ENCODE data around the gene MORC4. TPM values are rescaled to one million over a fixed set of nuclear protein-coding genes. Genes with fewer than 3 reads are reported as not detected.

MORC4 gene
- polyA plus RNA-seq, 3 donors = 6.3 to 12.4 (median 11.6) TPM

- H3K27ac ChIP-seq (ENCODE audit: low read depth, low read length) = no peak overlapping the region
- 46 to 88% (median 47%) methylated on average over 1 of the region's 1 CpG for WGBS, 3 donors
Measured at GRCh38 chrX:106955004-106955772, 44.8 kb downstream of the MORC4 start.

- WGBS, 3 donors = 95 to 97% (median 96%) methylated on average over 4 of the region's 4 CpGs
- H3K27ac ChIP-seq (ENCODE audit: low read depth, low read length) = no peak overlapping the region
Measured at GRCh38 chrX:106954041-106954440, 46.0 kb downstream of the MORC4 start.

GRCh38 chrX:106952988-106953387 lies 47.0 kb downstream of the MORC4 start:
- 11 to 51% (median 44%) methylated on average over 1 of the region's 1 CpG for WGBS, 3 donors
- H3K27ac ChIP-seq (ENCODE audit: low read depth, low read length) = no peak overlapping the region

GRCh38 chrX:106952538-106952937 lies 47.5 kb downstream of the MORC4 start:
- H3K27ac ChIP-seq (ENCODE audit: low read depth, low read length) = no peak overlapping the region
- WGBS, 3 donors = 49 to 85% (median 80%) methylated on average over 2 of the region's 2 CpGs

- H3K27ac ChIP-seq (ENCODE audit: low read depth, low read length) = no peak overlapping the region
- WGBS, 3 donors = 74 to 95% (median 88%) methylated on average over 3 of the region's 3 CpGs
Measured at GRCh38 chrX:106952089-106952488, 47.9 kb downstream of the MORC4 start.

GRCh38 chrX:106951230-106951629 lies 48.8 kb downstream of the MORC4 start:
- WGBS, 3 donors = 89 to 90% (median 89%) methylated on average over 6 of the region's 6 CpGs

GRCh38 chrX:106950381-106950780 lies 49.6 kb downstream of the MORC4 start:
- no peak overlapping the region for H3K27ac ChIP-seq (ENCODE audit: low read depth, low read length)
- WGBS, 3 donors = 49 to 89% (median 77%) methylated on average over 2 of the region's 2 CpGs

More at GRCh38 chrX:106951230-106951629, 48.8 kb downstream of the MORC4 start:
- H3K27ac ChIP-seq (ENCODE audit: low read depth, low read length) = no peak overlapping the region

GRCh38 chrX:106949366-106949765 lies 50.6 kb downstream of the MORC4 start:
- no peak overlapping the region for H3K27ac ChIP-seq (ENCODE audit: low read depth, low read length)
- 58 to 100% (median 97%) methylated on average over 1 of the region's 1 CpG for WGBS, 3 donors

GRCh38 chrX:106948641-106949040 lies 51.4 kb downstream of the MORC4 start:
- no peak overlapping the region for H3K27ac ChIP-seq (ENCODE audit: low read depth, low read length)
- WGBS, 3 donors = 85 to 94% (median 91%) methylated on average over 3 of the region's 3 CpGs

GRCh38 chrX:106946464-106946863 lies 53.5 kb downstream of the MORC4 start:
- no peak overlapping the region for H3K27ac ChIP-seq (ENCODE audit: low read depth, low read length)
- 88 to 96% (median 95%) methylated on average over 3 of the region's 3 CpGs for WGBS, 3 donors

- no peak overlapping the region for H3K27ac ChIP-seq (ENCODE audit: low read depth, low read length)
- 82 to 100% (median 89%) methylated on average over 1 of the region's 1 CpG for WGBS, 3 donors
Measured at GRCh38 chrX:106940068-106940467, 59.9 kb downstream of the MORC4 start.

- H3K27ac ChIP-seq (ENCODE audit: low read depth, low read length) = no peak overlapping the region
- 56 to 85% (median 79%) methylated on average over 3 of the region's 3 CpGs for WGBS, 3 donors
Measured at GRCh38 chrX:106939566-106939965, 60.4 kb downstream of the MORC4 start.

- H3K27ac ChIP-seq (ENCODE audit: low read depth, low read length) = no peak overlapping the region
- WGBS, 3 donors = 55 to 100% (median 97%) methylated on average over 1 of the region's 1 CpG
Measured at GRCh38 chrX:106936246-106936645, 63.8 kb downstream of the MORC4 start.

- 37 to 57% (median 38%) methylated on average over 4 of the region's 4 CpGs for whole genome bisulfite sequencing, 3 donors
- no peak overlapping the region for H3K27ac ChIP-seq (ENCODE audit: low read depth, low read length)
Measured at GRCh38 chrX:106935175-106935574, 64.8 kb downstream of the MORC4 start.

GRCh38 chrX:106933538-106933961 lies 66.5 kb downstream of the MORC4 start:
- H3K27ac ChIP-seq (ENCODE audit: low read depth, low read length) = no peak overlapping the region
- WGBS, 3 donors = 3 to 26% (median 3%) methylated on average over 3 of the region's 3 CpGs

- H3K27ac ChIP-seq (ENCODE audit: low read depth, low read length) = no peak overlapping the region
- WGBS, 3 donors = 38 to 59% (median 39%) methylated on average over 6 of the region's 6 CpGs
Measured at GRCh38 chrX:106932960-106933537, 67.0 kb downstream of the MORC4 start.

GRCh38 chrX:106932492-106932923 lies 67.5 kb downstream of the MORC4 start:
- 57 to 78% (median 71%) methylated on average over 4 of the region's 4 CpGs for WGBS, 3 donors
- H3K27ac ChIP-seq (ENCODE audit: low read depth, low read length) = no peak overlapping the region

- WGBS, 3 donors = 69 to 95% (median 93%) methylated on average over 3 of the region's 3 CpGs
- H3K27ac ChIP-seq (ENCODE audit: low read depth, low read length) = no peak overlapping the region
Measured at GRCh38 chrX:106931831-106932491, 68.1 kb downstream of the MORC4 start.

- WGBS, 3 donors = 79 to 93% (median 81%) methylated on average over 4 of the region's 4 CpGs
- no peak overlapping the region for H3K27ac ChIP-seq (ENCODE audit: low read depth, low read length)
Measured at GRCh38 chrX:106928227-106928626, 71.8 kb downstream of the MORC4 start.
